Breast epithelium (tissue), 4 donors: Measurements from ENCODE around the gene GRPR. TPM values are rescaled to one million over a fixed set of nuclear protein-coding genes. Genes with fewer than 3 reads are reported as not detected.

Source experiments
- DNase-seq, 2 donors: peaks; one replicate each; pipeline ENCODE4 v3.0.0-alpha.2; 2019; ENCODE audit warnings: low spot score in 2 of 2
- H3K27ac ChIP-seq, 2 donors: fragments of 200-600 bp; sonication (generic) in 1 of 2; one replicate each; pipeline ENCODE4 v1.5.1; 2016 to 2019; ENCODE audit warnings: mild to moderate bottlenecking in 1 of 2
- H3K27me3 ChIP-seq, 2 donors: fragments of 200-600 bp; sonication (generic) in 1 of 2; one replicate each; pipeline versions ENCODE4 v1.5.1 to v1.6.0; 2017 to 2019; ENCODE audit warnings: control low read depth in 1 of 2, mild to moderate bottlenecking in 1 of 2
- H3K36me3 ChIP-seq: fragments of 200-600 bp; one replicate; pipeline ENCODE4 v1.5.1; 2019
- H3K4me1 ChIP-seq, 2 donors: fragments of 200-600 bp; sonication (generic); one replicate each; pipeline ENCODE4 v1.5.1; 2016 to 2019; ENCODE audit warnings: control low read depth in 1 of 2
- H3K4me3 ChIP-seq, 3 donors: fragments of 200-600 bp; sonication (generic); 1 replicate in 2 of 3; 2 replicates in 1 of 3; pipeline ENCODE4 v1.5.1; 2016 to 2019; ENCODE audit warnings: mild to moderate bottlenecking in 3 of 3, moderate library complexity in 2 of 3
- H3K9me3 ChIP-seq, 2 donors: fragments of 200-600 bp; sonication (generic) in 1 of 2; one replicate each; pipeline ENCODE4 v1.5.1; 2016 to 2019; ENCODE audit warnings: control low read depth in 1 of 2
- CTCF ChIP-seq, 3 donors: fragments of 450-650 bp; IDR thresholded peaks; one replicate each; pipeline ENCODE4 v1.5.1; 2016 to 2017; ENCODE audit warnings: antibody characterized with exemption in 3 of 3, mild to moderate bottlenecking in 3 of 3, moderate library complexity in 3 of 3
- POLR2A ChIP-seq: fragments of 450-650 bp; IDR thresholded peaks from one replicate; pipeline ENCODE4 v1.6.1; 2016; ENCODE audit warnings: antibody characterized with exemption, mild to moderate bottlenecking, moderate library complexity
- POLR2AphosphoS5 ChIP-seq, 3 donors: sonication (generic); formaldehyde crosslinking; IDR thresholded peaks; one replicate each; pipeline ENCODE4 v1.6.1; 2017; ENCODE audit warnings: antibody characterized with exemption in 3 of 3
- intact Hi-C: fragments of 100-400 bp; cut with DNase I; formaldehyde crosslinking; loops from one replicate; pipeline ENCODE4 v1.15.1; 2023; ENCODE audit warnings: low total_unique reads
- total RNA-seq, 3 donors: library from RNA; depleted of rRNA; stranded (reverse); fragments of >200 nt; gene quantifications; one replicate each; pipeline ENCODE4 v1.1.0, GENCODE V29; 2016

The GRPR gene
- total RNA-seq, 3 donors from 2014 or later: 5.3 to 6.2 TPM; not detected in 1

- TF ChIP-seq POLR2AphosphoS5 (IDR thresholded peaks at IDR 0.05) (no peak), POLR2A (no peak), CTCF (IDR thresholded peaks at IDR 0.05) (no peak)
- Histone ChIP-seq H3K4me1 (no peaks in the 10 kb centered on the region), H3K27ac (no peak overlapping the region), H3K36me3 (no peaks in the 10 kb centered on the region), H3K4me3 (no peak overlapping the region), H3K9me3 (no peaks in the 10 kb centered on the region), H3K27me3 (peaks cover 0 to 42% of the 10 kb centered on the region in 2 donors)
- intact Hi-C loops: no loop called here
- DNase-seq: no peak
These were observed 40.8 kb upstream of the GRPR start for GRCh38 chrX:16082470-16083085.

DNA sequence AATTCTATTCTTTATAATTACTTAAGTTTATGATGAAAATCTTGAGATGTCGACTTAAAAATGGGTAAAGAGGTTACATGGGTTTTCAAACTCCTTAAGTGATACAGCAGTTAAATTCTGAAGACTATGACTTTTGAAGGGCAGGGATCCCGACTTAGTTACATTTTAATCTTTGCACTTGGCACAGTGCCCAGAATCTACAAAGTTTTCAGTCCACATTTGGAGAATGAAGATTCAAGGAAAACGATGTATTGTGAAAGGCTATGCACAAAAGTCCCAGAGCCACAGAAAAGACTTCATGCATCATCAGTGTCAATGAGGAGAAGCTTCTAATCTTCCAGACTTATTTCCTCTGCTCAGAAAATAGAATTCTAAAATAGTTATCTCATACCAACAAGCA lies 36.3 kb upstream of the GRPR start:
- intact Hi-C loops: no loop called here
- Histone ChIP-seq H3K4me3 (no peak overlapping the region), H3K4me1 (no peaks in the 10 kb centered on the region), H3K36me3 (no peaks in the 10 kb centered on the region), H3K27ac (no peak overlapping the region), H3K27me3 (peaks cover 0 to 31% of the 10 kb centered on the region in 2 donors), H3K9me3 (no peaks in the 10 kb centered on the region)
- DNase-seq: no peak
- no peak for TF ChIP-seq POLR2AphosphoS5 (IDR thresholded peaks at IDR 0.05)
- no peak for TF ChIP-seq POLR2A
- no peak for TF ChIP-seq CTCF (IDR thresholded peaks at IDR 0.05)

DNA sequence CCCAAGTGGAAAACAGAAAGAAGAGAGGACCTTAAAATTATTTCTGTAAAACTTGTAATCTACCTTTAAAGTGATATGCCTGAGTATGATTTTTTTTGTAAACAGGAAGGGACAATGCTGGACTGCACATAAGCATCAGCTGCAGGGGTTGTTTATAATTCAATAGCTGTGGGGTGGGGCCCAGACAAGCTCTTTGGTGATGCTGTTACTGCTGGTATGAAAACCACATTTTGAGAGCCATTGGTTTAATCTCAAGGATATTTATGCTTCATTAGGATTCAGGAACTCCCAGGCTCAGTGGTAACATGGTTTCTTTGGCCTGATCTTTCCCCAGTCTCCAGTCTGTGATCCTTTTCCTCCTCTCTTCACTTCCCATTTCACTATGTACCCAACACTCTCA lies 34.3 kb upstream of the GRPR start:
- no peaks in the 10 kb centered on the region for H3K4me1 ChIP-seq
- intact Hi-C loops: no loop called here
- no peaks in the 10 kb centered on the region for H3K36me3 ChIP-seq
- peaks cover 0 to 7% of the 10 kb centered on the region in 2 donors for H3K9me3 ChIP-seq
- no peak overlapping the region for H3K4me3 ChIP-seq
- H3K27ac ChIP-seq: no peak overlapping the region
- H3K27me3 ChIP-seq: peaks cover 0 to 22% of the 10 kb centered on the region in 2 donors
- TF ChIP-seq POLR2A (no peak), CTCF (IDR thresholded peaks at IDR 0.05) (no peak), POLR2AphosphoS5 (IDR thresholded peaks at IDR 0.05) (no peak)
- DNase-seq: no peak

- intact Hi-C loops: no loop called here
- Histone ChIP-seq H3K36me3 (no peaks in the 10 kb centered on the region), H3K4me3 (no peak overlapping the region), H3K4me1 (no peaks in the 10 kb centered on the region), H3K27ac (no peak overlapping the region), H3K9me3 (peaks cover 0 to 25% of the 10 kb centered on the region in 2 donors), H3K27me3 (peaks cover 0 to 34% of the 10 kb centered on the region in 2 donors)
- DNase-seq: no peak
- TF ChIP-seq POLR2AphosphoS5 (IDR thresholded peaks at IDR 0.05) (no peak), POLR2A (no peak), CTCF (IDR thresholded peaks at IDR 0.05) (no peak)
These were observed 27.2 kb upstream of the GRPR start for GRCh38 chrX:16096141-16096540.

GRCh38 chrX:16100673-16101072 lies 22.7 kb upstream of the GRPR start:
- Histone ChIP-seq H3K4me3 (no peak overlapping the region), H3K9me3 (peaks cover 0 to 11% of the 10 kb centered on the region in 2 donors), H3K27ac (no peak overlapping the region), H3K36me3 (no peaks in the 10 kb centered on the region), H3K4me1 (no peaks in the 10 kb centered on the region), H3K27me3 (peaks cover 0 to 43% of the 10 kb centered on the region in 2 donors)
- TF ChIP-seq CTCF (IDR thresholded peaks at IDR 0.05) (no peak), POLR2A (no peak), POLR2AphosphoS5 (IDR thresholded peaks at IDR 0.05) (no peak)
- intact Hi-C loops: no loop called here
- no peak for DNase-seq
